ENCODE data around the gene ADAMTS16.

- TF ChIP-seq CTCF (IDR thresholded peaks at IDR 0.05; ENCODE audit: low read length) = no peak
- TF ChIP-seq EZH2 (optimal IDR thresholded peaks at IDR 0.05; ENCODE audit: low read depth, low read length) = no peak
Observed at GRCh38 chr5:5217371-5217770, 77.2 kb downstream of the ADAMTS16 start.

Measured in MM.1S (cell line).